Panc1 (cell line): ENCODE data around the gene RUVBL1.

Experiments
- CTCF ChIP-seq: fragments of 450-650 bp; IDR thresholded peaks from 2 replicates; pipeline ENCODE4 v1.5.1; 2017; ENCODE audit warnings: mild to moderate bottlenecking
- SIN3A ChIP-seq: IDR thresholded peaks from 2 replicates; pipeline ENCODE4 v1.6.1; 2012; ENCODE audit warnings: low read depth, mild to moderate bottlenecking, low read length, moderate library complexity, borderline replicate concordance; ENCODE audit not compliant: insufficient read depth

- TF ChIP-seq CTCF, result no peak
- TF ChIP-seq SIN3A, result no peak
Observed at GRCh38 chr3:128069271-128069670, 54.3 kb downstream of the RUVBL1 start.
